GM12878 (cell line): ENCODE data around the gene GALNS. TPM values are rescaled to one million over a fixed set of nuclear protein-coding genes. Genes with fewer than 3 reads are reported as not detected.

Experiments used
- EGR1 ChIP-seq, 2 experiments: IDR thresholded peaks; 1 replicate in 1 of 2; 2 replicates in 1 of 2; pipeline ENCODE4 v1.6.1; 2011 to 2012; ENCODE audit warnings: low read depth in 2 of 2, low read length in 2 of 2, borderline replicate concordance in 1 of 2, mild to moderate bottlenecking in 1 of 2, moderate library complexity in 1 of 2
- GATAD2B ChIP-seq: fragments of 450-650 bp; conservative IDR thresholded peaks from 2 replicates; pipeline ENCODE4 v1.6.1; 2017; ENCODE audit warnings: low read depth, mild to moderate bottlenecking, moderate library complexity
- PBX3 ChIP-seq: IDR thresholded peaks from 2 replicates; pipeline ENCODE4 v1.6.1; 2011; ENCODE audit warnings: mild to moderate bottlenecking, low read depth, low read length, moderate library complexity; ENCODE audit not compliant: insufficient replicate concordance
- SMAD5 ChIP-seq: IDR thresholded peaks from 2 replicates; pipeline ENCODE4 v1.6.1; 2016; ENCODE audit warnings: antibody characterized with exemption, low read depth
- TBL1XR1 ChIP-seq: IDR thresholded peaks from 2 replicates; pipeline ENCODE4 v1.6.1; 2012; ENCODE audit warnings: low read depth, low read length, improper control_type of control experiment
- YY1 ChIP-seq: IDR thresholded peaks from 2 replicates; pipeline ENCODE4 v1.6.1; 2011; ENCODE audit warnings: low read depth, mild to moderate bottlenecking, low read length
- ZNF207 ChIP-seq: fragments of 450-650 bp; IDR thresholded peaks from 2 replicates; pipeline ENCODE4 v1.6.1; 2014; ENCODE audit warnings: antibody characterized with exemption, mild to moderate bottlenecking, borderline replicate concordance
- polyA plus RNA-seq, 11 experiments: library from polyadenylated mRNA; depleted of rRNA in 4 of 11; unstranded in 6 of 11; stranded (reverse) in 5 of 11; fragments of >200 nt; fragmentation: Nextera tagmentation in 4 of 11; fragmentation: Illumina TruSeq in 1 of 11; extraction: Ambion mirVana in 4 of 11; extraction: Trizol in 1 of 11; gene quantifications; 1 replicate in 1 of 11; 2 replicates in 10 of 11; pipeline versions ENCODE4 v1.2.1 to v1.2.3, GENCODE V29; 2011 to 2016; ENCODE audit warnings: inconsistent platforms in 2 of 11, missing spikeins in 2 of 11, low read depth in 1 of 11
- total RNA-seq, 4 experiments: library from RNA; depleted of rRNA in 3 of 4; stranded (reverse); fragments of >200 nt in 3 of 4; fragmentation: Illumina TruSeq in 1 of 4; extraction: Trizol in 1 of 4; gene quantifications; 2 replicates each; pipeline versions ENCODE4 v1.2.1 to v1.2.3, GENCODE V29; 2013 to 2021
- TF ChIP-seq, protein P1 (sequence below): fragments of 450-650 bp; IDR thresholded peaks from 2 replicates; pipeline ENCODE4 v1.6.1; 2017; ENCODE audit warnings: mild to moderate bottlenecking, moderate library complexity
- TF ChIP-seq, protein P2 (sequence below): fragments of 450-650 bp; IDR thresholded peaks from 2 replicates; pipeline ENCODE4 v1.6.1; 2016; ENCODE audit warnings: mild to moderate bottlenecking, moderate library complexity, borderline replicate concordance

GALNS gene
- total and polyA plus RNA-seq, 10 of the 15 experiments (the other 5 are each of a cell fraction or from before 2014, with no cell fraction given): 0.37 to 12.4 (median 5.3) TPM

DNA sequence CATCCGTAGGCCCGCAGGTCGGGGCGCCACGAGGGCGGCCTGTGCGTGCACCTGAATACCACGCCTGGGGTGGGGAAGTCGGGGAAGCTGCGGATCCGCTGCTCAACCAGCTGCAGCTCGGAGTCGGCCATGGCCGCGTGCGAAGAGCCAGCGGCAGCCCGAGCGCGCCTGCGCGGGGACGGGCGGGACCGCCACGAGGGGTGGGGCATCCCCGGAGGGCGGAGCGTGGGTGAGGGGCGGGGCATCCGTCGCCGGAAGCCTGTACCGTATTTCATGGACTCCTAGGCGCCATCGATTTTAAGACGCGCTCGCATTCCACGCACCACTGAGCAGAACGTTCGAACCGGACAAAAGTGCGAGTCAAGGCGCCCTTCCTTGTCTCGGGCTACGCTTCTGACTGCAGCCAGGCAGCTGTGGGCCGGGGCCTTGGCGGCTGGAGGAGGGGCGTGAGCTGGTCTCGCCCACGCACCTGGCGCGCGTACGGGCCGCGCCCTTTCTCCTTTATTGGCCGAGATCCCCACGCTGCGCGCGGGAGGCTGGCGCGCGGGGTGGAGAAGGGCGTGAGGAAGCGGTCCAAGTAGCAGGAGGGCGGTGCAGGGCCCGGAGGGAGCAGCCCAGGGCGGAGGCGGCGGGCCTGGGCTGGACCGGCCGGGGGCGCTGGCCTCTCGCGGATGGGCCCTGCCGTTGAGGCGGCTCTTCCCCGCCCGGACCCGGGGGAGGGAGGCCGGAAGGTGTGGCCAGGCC, 44.8 kb downstream of the GALNS start, which contains the start of gene APRT (continued):
- TF ChIP-seq, protein P1, sequence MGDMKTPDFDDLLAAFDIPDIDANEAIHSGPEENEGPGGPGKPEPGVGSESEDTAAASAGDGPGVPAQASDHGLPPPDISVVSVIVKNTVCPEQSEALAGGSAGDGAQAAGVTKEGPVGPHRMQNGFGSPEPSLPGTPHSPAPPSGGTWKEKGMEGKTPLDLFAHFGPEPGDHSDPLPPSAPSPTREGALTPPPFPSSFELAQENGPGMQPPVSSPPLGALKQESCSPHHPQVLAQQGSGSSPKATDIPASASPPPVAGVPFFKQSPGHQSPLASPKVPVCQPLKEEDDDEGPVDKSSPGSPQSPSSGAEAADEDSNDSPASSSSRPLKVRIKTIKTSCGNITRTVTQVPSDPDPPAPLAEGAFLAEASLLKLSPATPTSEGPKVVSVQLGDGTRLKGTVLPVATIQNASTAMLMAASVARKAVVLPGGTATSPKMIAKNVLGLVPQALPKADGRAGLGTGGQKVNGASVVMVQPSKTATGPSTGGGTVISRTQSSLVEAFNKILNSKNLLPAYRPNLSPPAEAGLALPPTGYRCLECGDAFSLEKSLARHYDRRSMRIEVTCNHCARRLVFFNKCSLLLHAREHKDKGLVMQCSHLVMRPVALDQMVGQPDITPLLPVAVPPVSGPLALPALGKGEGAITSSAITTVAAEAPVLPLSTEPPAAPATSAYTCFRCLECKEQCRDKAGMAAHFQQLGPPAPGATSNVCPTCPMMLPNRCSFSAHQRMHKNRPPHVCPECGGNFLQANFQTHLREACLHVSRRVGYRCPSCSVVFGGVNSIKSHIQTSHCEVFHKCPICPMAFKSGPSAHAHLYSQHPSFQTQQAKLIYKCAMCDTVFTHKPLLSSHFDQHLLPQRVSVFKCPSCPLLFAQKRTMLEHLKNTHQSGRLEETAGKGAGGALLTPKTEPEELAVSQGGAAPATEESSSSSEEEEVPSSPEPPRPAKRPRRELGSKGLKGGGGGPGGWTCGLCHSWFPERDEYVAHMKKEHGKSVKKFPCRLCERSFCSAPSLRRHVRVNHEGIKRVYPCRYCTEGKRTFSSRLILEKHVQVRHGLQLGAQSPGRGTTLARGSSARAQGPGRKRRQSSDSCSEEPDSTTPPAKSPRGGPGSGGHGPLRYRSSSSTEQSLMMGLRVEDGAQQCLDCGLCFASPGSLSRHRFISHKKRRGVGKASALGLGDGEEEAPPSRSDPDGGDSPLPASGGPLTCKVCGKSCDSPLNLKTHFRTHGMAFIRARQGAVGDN: 0 out of 2 replicates have a peak, but pooled peaks have one; percentile 27
- peak; percentile 94 for TF ChIP-seq YY1
- TF ChIP-seq GATAD2B: peak; percentile 93
- no peak for TF ChIP-seq PBX3
- TF ChIP-seq EGR1 (IDR thresholded peaks at IDR 0.05; ENCODE audit: borderline replicate concordance in 1 of 2, low read depth in 2 of 2, low read length in 2 of 2): peak in 1 of 2 experiments; percentile 93; a peak in 2 of 3 replicates
- TF ChIP-seq, protein P2, sequence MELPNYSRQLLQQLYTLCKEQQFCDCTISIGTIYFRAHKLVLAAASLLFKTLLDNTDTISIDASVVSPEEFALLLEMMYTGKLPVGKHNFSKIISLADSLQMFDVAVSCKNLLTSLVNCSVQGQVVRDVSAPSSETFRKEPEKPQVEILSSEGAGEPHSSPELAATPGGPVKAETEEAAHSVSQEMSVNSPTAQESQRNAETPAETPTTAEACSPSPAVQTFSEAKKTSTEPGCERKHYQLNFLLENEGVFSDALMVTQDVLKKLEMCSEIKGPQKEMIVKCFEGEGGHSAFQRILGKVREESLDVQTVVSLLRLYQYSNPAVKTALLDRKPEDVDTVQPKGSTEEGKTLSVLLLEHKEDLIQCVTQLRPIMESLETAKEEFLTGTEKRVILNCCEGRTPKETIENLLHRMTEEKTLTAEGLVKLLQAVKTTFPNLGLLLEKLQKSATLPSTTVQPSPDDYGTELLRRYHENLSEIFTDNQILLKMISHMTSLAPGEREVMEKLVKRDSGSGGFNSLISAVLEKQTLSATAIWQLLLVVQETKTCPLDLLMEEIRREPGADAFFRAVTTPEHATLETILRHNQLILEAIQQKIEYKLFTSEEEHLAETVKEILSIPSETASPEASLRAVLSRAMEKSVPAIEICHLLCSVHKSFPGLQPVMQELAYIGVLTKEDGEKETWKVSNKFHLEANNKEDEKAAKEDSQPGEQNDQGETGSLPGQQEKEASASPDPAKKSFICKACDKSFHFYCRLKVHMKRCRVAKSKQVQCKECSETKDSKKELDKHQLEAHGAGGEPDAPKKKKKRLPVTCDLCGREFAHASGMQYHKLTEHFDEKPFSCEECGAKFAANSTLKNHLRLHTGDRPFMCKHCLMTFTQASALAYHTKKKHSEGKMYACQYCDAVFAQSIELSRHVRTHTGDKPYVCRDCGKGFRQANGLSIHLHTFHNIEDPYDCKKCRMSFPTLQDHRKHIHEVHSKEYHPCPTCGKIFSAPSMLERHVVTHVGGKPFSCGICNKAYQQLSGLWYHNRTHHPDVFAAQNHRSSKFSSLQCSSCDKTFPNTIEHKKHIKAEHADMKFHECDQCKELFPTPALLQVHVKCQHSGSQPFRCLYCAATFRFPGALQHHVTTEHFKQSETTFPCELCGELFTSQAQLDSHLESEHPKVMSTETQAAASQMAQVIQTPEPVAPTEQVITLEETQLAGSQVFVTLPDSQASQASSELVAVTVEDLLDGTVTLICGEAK: peak; percentile 72; the same call in 1 of the 2 replicates
- no peak; the same call in 1 of the 2 replicates for TF ChIP-seq TBL1XR1
- TF ChIP-seq ZNF207: peak; percentile 60; the same call in 1 of the 2 replicates
- TF ChIP-seq SMAD5: peak; percentile 48
- TF ChIP-seq, all 136 proteins: peak for 43
